NCI-H1092 treated with DMSO at 0.1 percent for 48 hours (cell line): ENCODE data around the gene MYPN.
A peak's percentile ranks its signal among the peaks of the same experiment; 100 is the strongest.
"Not testable (repeated sequence)": the region's sequence is repeated elsewhere in the genome, so short reads cannot be mapped to it uniquely, and the experiment has no call there.

Experiments used
- DNase-seq: peaks from one replicate; lab custom pipeline; 2025; lab: John Stamatoyannopoulos, UW

Gene MYPN

DNA sequence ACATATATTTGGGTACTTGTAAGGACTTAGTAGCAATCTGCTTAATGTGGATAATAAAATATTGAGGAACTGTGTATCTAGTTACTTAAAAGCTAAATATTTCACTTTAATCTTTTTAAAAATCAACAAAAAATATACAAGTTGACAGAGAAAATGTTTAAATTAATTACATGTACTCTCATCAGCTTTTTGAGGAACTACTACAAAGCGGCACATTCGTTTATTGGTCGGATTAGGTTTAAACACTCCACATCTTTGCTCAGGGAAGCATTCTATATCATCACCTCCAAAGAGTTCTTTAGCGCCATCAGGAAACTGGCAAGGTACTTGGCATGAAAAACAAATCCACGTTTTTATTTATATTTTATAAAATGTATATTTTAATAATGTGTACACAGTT is 121.0 kb downstream of the MYPN start:
- DNase-seq: no peak

DNA sequence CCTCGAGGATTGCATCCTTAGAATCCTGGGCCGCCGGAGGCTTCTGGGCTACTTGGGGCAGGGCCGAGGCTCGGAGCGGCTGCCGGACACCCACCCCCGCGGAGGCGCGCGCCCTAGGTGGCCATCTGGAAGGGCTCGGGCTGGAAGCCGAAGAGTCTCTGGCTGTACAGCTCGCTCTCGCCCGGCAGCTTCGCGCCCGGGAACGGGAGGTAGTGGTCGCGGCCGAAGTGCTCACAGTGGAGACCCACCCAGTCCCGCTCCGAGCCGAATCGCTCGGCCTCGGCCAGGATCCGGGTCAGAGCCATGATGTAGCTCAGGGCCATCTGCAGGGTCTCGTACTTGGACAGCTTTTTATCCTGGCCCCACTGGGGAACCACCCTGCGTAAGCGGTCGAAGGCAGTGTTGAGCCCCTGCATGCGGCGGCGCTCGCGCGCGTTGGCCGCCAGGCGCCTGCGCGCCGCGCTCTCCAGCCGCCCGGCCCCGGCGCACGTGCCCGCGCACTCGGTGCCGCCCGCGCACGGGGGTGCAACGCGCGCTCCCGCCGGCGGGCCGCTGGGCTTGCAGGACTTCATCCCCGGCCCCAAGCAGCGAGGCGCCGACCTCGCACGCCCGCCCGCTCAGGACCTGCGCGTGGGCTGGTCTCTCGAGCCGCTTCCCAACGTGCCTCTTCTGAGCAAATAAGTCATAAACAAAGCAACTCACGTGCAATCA is 122.0 kb downstream of the MYPN start:
- peak; percentile 70 for DNase-seq

DNA sequence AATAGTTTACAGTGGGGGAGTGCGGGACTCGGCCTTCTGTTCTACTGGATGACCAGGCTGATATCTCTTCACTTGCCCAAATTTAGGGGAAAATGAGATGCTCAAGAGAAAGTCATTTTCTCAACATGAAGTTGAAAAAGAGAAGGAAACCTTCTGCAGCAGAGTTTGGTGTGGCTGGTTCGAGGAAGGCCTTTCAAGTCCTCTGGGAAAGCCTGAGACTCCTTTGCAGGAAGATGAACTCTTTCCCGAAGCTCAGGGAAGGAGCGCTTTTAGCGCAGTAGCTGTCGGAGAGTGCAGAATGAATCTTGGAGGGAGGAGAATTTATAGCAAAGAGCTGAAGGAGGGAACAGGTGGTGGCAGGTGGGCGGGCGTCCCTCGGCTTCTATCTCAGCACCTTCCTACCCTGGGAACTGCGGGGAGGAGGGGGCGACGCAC is 122.5 kb downstream of the MYPN start, which contains the start of gene ATOH7:
TSS of gene ATOH7 (minus strand) at position 297 of the 435 bp plus-strand sequence. CDS start 436 bp downstream, outside the sequence.
- DNase-seq: no peak

DNA sequence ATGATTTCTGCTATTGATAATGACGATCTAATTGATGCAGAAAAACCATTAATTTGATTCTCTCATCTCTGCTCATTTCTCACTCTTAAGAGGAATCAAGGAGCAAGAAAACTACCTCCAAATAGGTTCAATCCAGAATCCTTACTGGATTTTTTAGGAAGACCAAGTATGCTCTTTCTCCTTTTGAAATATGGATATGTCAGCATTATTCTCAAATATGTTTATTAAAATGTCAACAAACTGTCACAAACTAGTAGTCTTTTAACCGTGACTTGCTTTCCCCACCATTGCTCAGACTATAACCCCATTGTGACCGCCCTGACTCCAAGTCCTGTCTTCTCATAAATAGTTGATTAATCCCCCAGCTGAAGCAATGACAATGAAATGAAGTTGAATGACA is 123.8 kb downstream of the MYPN start:
- no peak for DNase-seq

DNA sequence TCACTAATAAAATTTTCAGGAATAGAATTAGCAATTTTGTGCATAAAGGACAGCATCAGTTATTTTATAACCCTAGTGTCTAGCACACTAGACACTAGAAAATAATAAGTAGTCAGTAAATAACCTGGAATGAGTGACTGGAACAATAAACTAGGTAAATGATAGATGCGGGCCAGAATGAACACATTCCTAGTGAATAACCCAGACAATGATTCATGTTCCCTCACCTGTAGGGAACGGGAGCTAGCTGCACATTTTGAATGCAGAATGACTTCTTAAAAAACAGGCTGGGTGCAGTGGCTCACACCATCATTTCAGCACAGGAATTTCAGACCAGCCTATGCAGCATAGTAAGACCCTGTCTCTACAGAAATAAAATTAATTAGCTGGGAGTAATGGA is 125.8 kb downstream of the MYPN start:
- no peak for DNase-seq

DNA sequence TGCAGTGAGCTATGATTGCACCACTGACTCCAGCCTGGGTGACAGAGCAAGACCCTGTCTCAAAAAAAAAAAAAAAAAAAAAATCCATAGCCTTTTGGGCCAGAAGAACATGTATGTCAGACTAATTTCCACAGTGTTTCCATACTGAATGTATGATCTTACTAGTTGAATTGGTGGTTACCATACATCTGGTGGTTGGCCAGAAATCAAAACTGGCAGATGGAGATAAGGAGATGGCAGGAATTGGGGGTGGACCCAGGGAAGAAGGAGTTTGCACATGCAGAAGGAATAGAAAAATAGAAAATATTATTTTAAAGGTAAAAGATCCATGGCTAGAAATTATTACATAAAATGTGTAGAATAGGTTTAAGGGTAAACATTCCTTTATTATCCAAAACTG is 126.3 kb downstream of the MYPN start:
- DNase-seq: no peak

DNA sequence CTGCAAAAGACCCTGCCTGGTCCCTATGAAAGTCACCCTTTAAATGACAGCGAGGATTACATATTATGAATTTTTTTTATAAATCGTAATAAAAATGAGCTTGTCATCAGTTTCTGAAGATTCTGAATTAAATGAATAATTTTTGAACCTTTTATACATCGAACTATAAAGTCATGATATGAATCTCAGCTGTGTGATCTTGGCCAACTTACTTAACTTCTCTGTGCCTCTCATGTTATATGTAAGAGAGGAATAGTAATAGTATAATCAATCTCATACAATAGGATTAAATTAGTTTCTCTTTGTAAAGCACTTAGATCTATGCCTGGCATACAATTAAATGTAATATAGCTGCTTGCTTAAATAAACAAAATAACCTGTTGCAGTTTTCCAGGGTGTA is 127.9 kb downstream of the MYPN start:
- DNase-seq: no peak

DNA sequence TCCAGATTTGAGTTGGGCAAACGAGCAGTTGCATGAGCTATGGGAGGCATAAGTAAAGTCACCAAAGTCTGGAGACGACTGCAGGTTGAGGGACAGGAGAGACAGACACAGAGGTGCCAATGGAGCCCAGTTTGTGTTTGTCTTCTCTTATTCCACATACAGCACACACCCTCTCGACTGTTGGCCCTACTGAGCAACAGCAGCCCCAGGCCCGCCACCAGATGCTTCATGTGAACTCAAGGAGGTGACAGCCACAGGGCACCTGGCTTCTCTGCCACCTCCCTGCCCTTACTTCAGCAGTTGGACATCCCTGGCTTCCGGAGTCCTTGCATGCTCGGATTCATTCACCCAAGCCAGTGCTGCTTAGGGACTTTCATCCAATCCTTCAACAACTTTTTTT is 129.1 kb downstream of the MYPN start:
- no peak for DNase-seq

DNA sequence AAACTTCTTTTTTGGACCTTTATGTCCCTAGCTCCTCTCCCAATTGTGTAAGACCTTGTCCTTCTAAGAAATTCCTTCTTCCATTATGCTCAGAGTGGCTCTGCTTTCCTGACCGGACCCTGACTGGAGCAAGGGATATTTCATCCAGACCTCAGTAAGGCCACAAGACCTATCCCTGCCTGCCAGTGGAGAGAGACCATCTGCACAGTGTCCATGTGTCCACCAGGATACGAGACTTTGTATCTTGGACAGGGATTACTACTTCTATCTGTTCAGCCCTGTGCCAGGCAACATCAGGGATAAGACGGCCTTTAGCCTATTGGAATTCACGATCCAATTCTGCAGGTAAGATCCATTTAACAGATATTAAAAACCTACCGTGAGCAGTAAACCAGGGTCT is 129.8 kb downstream of the MYPN start:
- DNase-seq: no peak

DNA sequence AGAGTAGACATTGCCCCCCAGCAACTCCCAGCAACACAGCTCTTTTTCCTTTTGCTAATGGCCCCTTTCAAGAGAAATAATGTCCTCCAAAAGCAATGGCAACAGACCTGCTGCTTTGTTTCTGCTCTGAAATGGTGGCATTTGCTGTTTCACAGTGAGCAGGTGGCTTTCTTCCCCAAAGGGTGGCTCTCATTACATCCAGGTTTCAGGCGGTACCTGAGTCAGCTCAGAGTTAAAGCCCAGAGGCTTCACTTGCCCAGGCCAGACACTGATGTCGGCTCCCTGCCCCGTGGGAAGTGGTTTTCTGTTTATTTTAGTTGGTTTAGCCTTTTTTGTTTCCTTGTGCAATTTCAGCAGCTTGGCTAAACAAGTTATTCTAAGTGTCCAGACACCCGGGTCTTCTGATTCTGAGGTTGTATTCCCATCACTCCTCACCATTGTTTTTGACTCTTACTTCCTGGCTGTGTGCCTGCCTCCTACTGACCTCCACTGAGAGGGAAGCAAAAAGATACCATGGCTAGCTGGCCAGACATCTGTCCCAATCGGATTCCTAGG is 130.4 kb downstream of the MYPN start:
- no peak for DNase-seq

DNA sequence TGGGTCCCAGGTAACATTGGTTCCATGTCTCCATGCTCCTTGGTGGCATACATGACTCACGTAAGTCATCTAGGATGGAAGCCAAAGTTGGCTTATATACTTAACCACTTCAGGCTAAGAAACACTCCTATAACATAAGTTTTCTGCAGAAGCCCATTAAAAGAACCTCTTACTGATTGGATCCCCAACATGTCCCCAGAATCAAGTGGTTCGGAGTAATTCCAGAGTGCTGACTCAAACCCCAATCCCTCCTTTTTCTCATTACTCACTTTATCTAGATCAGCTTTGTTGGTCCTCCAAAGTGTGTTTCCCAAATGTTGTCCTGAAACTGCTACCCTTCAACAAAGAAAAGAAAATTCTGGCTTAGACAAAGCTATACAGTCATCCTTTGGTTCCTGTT is 132.8 kb downstream of the MYPN start:
- DNase-seq: no peak

DNA sequence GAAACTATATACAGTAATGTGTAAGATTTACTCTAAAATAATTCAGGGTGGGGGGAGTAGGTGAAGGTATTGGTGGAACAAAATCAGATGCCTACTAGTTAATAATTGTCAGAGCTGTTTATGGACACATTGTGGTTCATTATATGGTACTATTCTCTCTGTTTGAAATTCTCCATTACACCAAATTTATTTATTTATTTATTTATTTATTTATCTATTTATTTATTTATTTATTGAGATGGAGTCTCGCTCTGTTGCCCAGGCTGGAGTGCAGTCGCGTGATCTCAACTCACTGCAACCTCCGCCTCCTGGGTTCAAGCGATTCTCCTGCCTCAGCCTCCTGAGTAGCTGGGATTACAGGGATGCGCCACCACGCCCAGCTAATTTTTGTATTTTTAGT is 137.1 kb downstream of the MYPN start:
- not testable (repeated sequence) for DNase-seq

DNA sequence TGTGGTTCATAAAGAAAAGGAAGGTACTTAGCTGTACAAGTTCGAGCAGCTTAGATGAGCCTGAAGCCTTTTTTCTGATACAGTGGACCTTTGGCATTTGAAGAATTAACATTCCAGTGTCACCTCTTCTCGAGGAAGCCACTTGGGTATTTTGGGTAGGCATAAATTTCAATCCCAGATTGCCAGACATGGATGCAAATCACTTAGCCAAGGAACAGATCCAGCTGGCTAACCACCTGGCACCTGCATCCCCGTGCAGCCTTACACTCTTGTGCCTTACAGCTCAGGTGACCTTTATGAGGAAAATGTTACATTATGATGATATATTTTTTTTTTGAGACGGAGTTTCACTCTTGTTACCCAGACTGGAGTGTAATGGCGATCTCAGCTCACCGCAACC is 138.6 kb downstream of the MYPN start:
- DNase-seq: no peak

DNA sequence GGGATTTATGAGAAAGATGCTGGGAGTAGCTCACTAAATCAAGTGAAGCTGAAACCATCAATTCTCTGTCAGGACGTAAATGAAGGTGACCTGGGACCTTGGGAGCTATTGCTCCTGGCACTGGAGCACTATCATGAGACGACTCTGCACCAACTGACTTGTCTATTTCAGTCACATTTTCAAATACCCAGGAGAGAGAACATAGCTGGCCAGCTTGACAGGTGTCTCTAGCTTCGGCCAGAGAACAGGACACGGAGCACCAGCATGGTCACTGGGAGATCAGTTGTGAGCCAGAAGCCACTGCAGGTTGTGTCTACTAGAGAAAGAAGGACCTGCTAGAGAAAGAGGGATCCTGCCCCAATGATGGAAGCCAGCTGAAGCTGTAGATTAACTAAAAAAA is 140.0 kb downstream of the MYPN start:
- DNase-seq: no peak

DNA sequence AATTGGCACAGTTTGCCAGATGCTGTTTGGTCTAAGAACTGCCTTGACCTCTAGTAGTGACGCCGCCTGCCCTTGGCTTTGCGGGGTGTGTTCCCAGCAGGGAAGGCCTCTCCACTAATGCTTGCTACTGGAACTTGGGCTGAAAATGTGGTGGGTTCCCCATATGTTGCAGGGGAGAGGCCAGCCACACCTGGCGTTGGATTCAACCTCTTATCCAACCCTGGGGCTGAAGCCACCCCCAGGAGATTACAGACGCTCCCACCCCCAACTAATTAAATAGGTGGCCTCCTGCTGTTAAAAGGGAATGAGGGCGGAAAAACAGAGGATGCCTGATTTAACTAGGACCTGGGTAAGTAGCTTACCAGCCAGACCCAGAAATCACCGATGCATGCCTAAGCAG is 141.9 kb downstream of the MYPN start:
- DNase-seq: no peak

DNA sequence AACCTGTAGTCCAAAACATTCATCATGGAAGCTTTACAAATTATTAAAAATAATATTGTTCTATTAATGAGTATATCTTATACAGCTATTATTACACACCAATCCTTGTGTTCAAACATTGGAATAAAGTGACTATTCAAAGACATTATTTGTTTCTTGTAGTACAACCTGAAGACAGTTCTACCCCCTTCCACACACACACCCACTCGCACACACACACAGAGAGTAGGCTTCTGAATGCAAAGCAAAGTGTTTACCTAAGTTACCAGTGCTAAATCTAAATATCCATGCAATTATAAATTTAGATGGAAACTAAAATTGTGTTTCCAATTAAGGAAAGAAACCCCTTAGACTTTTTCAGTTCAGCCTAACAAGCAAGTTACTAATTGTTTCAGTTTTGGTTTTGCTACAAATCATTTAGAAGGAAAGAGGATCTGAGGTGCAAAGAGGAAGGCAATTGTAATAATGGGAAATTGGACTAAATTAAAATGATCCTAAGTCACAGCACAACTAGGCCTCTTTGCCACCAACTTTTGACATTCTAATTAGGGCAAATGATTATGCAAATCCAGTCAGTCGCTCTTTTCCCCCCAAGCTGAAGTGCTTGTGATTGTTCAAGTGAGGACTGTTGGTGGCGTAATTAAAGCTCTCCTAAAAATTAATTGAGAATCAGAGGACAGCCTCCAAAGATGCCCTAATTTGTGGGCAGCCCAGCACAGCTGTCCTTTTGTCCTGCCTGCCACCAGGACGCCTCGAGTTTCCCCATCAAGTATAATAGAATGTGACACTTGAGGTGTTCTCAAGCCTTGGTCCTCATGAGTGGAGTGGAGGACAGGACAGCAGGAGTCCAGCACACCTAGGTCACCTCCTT is 142.6 kb downstream of the MYPN start:
- DNase-seq: no peak

DNA sequence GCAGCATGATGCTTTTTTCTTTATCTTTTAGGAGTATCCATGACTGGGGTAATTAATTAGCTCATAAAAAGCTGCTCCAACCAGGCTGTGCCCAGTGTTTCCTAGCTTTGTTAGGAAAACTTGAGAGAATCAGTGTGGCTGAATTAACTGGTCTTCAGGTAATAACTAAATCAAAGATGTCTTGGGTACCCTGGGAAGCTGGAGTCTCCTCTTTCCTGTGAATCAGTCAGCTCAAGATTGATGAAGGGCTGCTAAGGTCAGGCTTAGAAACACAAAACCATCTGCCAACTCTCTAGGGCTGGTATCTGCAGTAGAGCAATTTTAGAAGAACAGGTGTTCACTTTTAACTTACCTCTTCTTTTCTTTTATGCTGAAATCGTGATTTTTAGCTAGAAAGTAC is 144.1 kb downstream of the MYPN start:
- no peak for DNase-seq

DNA sequence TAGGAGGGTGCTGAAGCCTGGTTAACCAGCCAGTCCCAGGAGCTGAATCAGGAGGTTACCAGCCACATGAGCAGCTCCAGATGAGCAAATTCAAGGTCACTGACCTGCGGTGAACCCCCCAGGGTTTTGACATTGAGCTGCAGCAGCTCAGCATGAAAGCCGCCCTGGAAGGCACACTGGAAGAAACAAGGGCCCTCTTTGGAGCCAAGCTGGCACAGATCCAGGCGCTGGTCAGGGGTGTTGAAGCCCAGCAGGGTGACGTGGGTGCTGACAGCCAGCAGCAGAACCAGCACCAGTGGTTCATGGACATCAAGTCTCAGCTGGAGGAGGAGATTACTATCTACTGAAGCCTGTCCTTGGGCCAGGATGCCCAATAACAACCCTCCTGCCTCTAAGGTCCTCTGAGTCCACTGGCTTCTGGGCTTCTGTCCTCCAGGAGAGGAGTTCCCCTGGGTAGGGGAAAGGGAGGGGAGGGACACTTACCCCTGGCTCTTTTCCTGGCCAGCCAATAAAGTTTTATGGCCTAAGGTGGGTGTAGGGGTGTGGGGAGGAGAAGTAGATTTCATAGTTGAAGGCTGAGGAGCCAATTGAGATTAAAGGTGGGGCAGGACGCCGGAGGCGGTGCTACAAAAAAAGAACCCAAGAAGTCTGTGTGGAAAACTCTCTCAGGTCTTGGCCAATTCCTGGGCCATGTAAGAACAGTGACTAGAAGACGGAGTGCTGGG is 152.0 kb downstream of the MYPN start:
- DNase-seq: peak; percentile 1
